Measurements from ENCODE around the gene MAP4K4.

- no peak for TF ChIP-seq CTCF (IDR thresholded peaks at IDR 0.05)
- no peak for TF ChIP-seq EZH2 (IDR thresholded peaks at IDR 0.05)
These were observed 60.5 kb downstream of the MAP4K4 start for GRCh38 chr2:101758001-101758400.

Measured in neural progenitor cell (in vitro differentiated cells).